Activated T-cell treated with anti-CD3 and anti-CD28 coated beads for 48 hours (primary cell): Measurements from ENCODE around the gene SLF2.
A peak's percentile ranks its signal among the peaks of the same experiment; 100 is the strongest.
"Not testable (repeated sequence)": the region's sequence is repeated elsewhere in the genome, so short reads cannot be mapped to it uniquely, and the experiment has no call there.

Source experiments
- DNase-seq: peaks from one replicate; pipeline ENCODE4 v3.0.0-alpha.2; 2020; ENCODE audit warnings: low read depth

SLF2 gene

DNA sequence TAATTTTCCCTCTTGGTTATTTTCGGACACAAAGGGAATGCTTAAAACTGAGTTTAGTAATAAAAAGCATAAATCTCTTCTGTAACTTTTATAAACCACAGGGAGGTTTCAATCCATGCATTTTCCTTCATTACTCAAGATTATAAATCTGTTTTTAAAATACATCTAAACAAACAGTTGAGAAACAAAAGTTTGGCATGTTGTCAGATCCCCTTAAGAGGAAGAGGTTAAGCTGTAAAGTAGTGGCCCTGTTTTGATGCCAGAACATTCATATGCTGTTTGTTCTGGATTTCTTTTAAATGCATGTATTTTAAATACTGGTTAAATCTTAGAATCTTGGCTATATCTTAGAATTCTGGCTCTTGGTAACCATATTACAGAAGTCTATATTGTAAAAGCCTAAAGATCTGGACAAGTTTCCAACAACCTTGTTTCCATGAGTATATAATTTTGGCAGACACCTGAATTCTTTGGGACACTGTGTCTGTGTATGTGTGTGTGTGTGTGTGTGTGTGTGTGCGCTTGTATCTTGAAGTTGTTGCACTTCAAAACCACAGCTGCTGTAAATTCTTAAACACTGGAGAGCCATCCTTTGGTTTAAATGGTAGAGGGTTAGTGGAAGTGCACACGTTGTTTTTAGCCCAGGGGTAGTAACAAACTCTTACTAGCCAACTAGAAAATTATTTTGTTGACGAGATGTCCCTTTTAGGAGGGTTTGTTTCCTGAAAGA is 49.8 kb downstream of the SLF2 start:
- no peak for DNase-seq

DNA sequence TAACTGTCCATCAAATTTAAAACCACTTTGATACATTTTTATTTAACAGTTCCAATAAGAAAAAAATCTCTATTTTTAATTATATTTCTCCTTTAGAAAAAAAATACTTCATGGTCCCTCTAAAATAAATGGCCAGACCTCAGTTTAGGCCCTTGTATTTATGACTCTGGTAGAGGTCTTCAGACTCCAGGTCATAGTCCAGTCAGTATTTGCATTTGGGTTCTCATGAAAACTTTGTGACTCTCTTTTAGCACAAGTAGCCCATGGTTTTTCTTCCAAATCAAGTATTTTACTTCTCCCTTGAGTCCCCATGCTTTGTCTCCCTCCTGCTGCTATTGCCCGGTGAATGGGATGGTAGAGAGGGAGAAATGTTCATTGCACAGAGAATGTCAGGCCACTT is 51.1 kb downstream of the SLF2 start:
- DNase-seq, result no peak

DNA sequence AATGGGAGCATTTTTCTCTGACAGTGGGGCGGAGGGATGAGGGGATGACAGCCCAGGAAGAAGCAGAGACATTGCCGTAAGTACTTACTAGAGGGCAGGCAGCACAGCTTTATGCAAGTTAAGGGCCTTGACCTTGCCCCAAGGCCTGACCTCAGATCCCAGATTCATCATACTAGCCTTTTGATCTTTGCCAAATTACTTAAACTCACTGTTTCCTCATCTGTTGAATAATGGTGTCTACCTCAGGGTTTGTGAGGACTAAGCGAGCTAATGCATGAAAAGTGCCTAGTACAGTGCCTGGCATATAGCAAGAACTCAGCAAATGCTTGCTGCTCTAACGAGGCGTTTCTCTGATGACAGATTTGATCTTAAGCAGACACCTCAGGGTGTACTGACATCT is 53.1 kb downstream of the SLF2 start:
- no peak for DNase-seq

DNA sequence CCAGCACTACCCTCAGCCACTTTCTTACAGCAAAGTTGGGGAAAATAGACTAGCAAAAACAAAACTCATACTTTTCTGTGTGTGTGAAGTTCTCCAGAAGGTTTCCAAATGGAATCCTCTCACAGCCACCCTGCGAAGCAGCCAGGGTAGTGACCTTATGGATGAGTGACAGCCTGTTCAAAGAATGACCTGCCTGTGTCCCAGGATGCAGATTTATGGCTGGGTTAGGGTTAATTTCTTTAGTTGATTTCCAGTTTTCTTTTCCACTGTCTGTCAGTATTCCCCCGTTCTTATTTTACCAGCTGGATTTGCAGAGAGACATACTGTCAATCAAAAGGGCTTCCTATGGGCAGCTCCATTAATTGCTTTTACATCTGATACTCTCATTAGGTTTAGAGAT is 54.1 kb downstream of the SLF2 start:
- DNase-seq, result no peak

DNA sequence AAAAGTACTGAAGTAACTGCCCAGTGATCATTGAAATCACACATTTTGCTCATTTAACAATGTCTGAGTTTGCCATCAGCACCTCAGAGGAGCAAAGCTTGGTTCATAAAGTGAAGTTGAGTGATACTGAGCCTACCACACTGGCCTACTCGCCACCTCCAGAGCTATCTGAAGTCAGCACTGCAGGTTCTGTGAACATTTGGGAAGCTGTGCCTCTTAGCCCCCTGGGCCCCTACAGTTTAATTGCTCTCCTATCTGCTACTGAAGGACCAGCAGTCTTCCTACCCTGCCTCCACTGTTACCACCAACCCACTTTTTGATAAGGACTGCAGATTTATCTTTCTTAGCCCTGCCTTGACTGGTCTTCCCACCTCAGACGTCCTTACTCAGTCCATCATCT is 54.6 kb downstream of the SLF2 start:
- DNase-seq, result no peak

DNA sequence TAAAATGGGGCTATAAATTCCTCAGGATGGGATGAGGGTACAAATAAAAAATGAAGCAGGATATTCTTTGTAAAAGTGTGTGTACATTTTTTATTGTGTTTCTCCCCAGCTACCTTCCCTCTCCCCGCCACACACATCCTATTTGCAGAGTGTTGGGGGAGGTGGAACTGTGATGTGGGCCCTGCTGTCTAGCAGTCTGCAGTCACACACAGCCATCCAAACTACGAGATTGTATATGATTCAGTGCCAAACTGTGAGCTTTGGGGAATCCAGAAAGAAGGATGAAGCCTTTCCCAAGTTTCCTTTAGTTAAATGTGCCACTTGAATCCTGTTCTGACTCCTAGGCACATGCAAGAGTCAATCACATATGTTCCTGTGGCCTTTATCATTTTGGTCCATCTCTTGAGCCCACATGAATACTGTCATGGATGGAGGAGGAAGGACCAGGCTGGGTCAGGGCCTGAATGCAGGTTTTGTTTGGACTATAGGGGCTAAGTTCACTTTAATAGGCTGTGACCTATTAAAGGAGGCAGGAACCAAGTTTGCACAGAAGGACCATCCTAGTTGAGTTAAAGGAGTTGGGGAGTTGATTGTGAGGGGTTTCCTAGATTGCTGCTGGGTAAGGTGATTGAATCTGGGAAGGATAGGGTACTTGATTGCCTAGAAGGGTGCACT is 55.4 kb downstream of the SLF2 start:
- DNase-seq, result no peak

DNA sequence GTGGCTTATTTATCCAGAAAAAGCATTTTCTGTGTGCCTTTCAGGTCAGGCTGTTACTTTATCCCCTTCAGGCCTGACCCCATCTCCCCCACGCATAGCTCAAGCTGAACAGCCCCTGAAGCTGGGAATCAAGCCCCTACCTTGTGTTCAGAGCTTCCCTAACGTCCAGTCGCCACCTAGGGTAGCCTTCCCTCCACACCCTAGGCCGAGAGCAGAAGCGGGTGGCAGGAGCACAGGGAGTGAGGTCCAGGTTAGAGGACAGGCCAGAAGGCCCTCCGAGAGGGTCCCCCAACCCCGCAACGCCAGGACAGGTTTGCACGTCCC is 56.1 kb downstream of the SLF2 start:
- no peak for DNase-seq

DNA sequence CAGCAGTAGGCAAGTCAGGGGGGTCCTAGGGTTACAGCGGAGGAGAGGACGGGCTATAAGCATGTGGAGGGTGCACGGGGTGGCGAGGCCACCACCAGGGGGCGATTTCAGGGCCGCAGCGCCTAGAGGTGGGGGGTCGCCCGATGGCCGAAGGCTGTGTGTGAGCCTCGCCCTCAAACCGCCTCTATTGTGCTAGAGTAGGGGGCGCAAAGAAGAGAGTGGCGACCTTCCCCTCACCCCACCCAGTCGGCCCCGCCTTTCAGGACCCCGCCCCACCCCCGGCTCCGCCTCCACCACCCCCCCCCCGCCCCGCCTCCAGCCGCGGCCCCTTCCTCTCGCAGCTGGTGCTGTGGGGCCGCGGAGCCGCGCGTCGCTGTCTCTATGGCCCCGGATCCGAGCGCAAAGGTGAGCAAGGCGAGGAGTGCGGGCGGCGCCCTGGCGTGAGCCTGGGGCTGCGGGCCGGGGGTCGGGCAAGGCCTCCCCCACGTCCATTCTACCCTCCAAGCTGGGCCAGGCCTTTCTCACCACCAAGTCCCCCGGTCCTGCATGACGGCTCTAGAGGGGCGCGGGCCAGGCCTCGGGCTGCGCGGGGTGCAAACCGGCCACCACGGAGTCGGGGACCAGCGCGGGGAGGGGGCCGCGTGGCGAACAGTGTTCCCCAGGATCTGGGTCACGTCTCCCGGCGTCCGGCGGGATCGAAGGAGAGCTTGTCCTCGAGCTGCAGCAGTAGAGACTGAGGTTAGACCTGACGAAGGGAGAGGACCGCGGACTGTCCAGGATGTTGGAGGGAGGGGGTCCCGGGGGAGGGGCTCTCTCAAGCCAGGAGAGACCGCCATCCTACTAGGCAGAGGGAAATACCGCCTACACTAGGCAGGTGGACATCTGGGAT is 56.7 kb downstream of the SLF2 start, which contains the start of gene SEMA4G:
Gene SEMA4G (plus strand): TSS at position 318 of the 889 bp plus-strand sequence. CDS start 3,409 bp downstream, outside the sequence.
- DNase-seq, result peak; percentile 37

DNA sequence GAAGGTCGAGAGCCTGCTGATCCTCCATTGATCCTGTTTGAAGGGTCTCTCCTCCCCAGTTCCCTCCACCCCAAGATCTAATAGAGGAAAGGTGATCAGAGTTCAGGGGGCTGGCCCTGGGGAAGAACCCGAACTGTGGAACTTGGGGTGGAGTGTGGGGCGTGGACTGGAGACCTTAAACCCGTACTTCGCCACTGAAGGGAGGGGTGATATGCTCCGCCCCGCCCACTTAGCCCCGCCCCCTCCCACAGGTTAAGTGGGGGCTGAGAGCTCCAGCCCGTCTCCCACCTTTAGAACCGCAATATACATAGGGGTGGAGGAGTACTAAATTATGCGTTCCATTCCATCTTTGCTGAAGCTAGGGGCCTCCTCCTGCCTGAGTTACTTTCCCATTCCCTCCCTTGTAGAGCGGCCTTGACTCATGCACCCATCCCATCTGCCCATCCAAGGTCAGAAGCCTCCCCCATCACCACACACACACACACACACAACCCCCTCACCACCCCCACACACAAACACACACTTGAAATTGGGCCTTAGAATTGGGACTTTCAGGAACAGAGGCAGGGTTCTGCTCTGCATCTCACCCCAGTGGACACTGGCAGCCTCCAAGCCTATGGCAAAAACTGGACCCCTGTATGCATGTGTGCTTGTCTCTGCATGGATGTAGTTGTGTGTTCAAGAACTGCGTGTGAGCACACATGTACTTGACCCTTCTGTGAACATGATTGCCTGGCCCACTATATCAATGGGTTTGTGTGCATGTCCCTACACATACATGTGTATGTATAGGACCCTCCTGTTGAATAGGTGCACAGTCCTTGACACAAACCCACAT is 57.5 kb downstream of the SLF2 start:
- DNase-seq, result no peak

DNA sequence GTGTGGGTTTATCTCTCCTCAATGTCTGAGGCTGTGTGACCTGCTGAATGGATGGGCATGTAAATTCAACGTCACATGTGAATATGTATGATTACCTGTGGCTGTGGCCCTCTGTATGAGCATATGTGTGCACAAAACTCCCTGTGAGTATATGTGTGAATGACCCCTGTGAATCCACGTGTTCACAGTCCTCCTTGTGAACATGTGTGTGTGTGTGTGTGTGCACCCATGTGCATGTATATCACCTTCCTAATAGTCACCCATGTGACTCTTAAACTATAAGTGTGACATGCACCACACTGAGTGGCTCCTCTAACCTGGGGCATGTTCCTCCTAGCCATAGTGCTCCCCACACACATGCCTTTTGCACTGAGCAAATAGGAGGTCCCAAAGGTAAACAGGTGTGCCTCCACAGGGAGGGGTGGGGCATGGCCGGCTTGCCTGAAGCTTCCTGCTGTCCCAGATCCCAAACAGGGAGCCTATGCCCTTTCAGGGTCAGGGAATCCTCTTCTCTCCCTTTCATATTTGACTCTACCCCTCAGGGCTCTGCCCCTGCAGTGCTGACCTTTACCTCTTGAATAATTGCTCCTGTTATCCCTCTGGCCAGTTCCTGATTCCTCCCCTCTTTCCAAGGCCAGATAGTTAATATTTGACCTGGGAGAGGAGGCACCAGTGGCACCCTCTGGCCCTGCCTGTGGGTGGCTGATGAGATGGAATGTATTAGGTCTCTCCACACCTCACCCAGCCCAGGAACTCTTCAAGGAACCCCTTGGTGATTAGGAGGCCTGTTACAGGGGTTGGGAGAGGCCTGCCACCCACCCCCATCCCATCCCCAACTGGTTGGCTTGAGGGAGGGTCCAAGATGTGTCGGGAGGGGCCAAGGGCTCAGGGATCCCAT is 58.4 kb downstream of the SLF2 start:
- no peak for DNase-seq

DNA sequence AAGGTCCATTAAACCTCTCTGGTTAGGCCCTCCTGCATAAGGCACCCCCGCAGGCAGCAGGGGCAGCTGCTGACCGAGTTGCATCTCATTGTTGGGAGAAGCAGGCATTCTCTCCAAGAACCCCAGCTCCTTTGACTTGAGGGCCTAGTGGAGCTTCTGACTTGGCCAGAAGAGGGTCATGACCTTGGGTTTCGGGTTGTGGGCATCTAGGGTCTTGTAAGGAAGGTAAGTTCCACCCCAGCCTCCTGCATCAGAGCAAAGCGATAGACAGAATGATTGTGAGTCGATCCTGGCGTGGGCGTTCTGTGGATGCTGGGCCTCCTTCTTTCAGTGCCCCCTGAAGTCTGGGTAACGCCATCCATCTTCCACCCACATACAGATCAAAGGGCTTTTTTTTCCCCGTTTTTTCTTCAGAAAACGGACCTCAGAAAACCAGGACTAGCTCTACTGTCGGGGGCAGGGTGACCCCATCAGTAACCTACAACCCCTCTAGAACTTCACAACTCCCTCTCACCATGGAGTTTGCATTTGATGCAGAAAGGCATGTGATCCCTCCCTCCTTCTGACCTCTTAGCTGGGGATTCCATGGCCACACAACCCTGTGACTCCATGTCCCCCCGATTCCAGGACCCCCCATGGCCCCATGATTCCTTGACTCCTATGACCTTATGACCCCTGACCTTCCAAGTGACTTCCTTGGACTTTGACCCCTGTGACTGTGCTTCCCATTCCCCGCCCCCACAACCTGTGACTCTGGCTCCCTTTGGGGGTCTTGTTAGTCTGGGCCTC is 59.5 kb downstream of the SLF2 start:
- DNase-seq, result no peak

DNA sequence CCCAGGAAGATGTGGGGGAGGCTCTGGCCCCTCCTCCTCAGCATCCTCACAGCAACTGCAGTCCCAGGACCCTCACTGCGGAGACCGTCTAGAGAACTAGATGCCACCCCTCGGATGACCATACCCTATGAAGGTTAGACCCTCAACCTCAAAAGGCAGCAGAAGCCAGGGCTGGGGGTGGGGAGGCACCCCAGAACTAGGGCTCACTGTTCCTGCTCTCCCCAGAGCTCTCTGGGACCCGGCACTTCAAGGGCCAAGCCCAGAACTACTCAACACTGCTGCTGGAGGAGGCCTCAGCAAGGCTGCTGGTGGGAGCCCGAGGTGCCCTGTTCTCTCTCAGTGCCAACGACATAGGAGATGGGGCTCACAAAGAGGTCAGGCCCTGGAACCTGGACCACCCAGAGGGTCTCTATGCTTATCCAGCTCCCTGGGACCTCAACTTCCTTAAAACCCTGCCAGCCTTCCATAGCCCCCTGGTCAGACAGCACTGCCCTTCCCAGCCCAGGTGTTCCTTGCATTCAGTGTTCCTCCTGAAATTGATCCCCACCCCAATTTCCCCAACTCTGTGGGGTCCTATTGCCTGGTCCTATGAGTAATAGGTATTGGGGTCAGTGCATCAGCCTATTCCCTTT is 60.3 kb downstream of the SLF2 start:
- DNase-seq, result no peak

DNA sequence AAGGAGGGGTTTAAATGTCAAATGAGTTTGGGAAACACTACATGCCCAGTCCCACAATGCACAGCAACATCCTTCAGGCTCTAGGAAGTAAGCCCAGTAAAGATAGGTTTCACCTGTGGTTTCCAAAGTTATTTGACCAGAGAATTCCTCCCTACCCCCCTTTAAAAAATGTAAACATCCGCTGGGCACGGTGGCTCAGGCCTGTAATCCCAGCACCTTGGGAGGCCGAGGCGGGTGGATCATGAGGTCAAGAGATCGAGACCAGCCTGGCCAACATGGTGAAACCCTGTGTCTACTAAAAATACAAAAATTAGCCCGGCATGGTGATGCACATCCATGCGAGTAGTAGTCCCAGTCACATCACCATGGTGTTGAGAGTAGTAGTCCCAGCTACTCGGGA is 62.6 kb downstream of the SLF2 start:
- not testable (repeated sequence) for DNase-seq

DNA sequence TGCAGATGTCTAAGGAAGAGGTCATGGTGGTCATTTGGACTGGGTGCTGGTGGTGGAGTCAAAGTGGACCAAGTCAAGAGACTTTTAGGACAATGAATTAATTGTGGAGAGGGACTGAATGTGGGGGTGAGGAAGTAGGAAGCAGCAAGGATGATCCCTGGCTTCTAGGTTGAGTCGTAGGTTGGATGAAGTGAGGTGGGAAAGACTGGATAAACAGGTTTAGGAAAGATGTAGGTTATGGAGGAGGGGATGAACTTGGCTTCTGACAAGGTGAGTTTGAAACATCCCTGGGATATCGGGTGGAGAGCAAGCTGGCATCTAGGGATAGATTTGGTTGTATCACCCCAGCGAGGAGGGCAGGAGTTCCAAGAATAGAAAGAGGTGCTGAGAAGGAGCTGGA is 64.1 kb downstream of the SLF2 start:
- DNase-seq, result no peak

DNA sequence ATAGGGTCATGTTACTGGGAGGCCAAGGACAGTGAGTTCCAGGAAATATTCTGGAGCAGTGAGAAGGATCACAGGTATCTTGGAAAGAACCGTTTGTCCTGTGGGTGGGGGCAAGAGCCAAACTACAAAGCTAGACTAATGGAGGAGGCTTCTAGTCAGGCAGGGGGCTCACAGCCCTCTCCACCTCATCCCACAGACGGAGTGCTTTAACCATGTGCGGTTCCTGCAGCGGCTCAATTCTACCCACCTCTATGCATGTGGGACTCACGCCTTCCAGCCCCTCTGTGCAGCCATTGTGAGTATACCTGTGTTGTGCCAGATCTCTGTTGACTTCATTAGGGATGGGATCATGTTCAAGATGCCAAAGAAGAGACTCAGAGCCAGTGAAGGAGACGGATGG is 64.7 kb downstream of the SLF2 start:
- DNase-seq, result no peak

DNA sequence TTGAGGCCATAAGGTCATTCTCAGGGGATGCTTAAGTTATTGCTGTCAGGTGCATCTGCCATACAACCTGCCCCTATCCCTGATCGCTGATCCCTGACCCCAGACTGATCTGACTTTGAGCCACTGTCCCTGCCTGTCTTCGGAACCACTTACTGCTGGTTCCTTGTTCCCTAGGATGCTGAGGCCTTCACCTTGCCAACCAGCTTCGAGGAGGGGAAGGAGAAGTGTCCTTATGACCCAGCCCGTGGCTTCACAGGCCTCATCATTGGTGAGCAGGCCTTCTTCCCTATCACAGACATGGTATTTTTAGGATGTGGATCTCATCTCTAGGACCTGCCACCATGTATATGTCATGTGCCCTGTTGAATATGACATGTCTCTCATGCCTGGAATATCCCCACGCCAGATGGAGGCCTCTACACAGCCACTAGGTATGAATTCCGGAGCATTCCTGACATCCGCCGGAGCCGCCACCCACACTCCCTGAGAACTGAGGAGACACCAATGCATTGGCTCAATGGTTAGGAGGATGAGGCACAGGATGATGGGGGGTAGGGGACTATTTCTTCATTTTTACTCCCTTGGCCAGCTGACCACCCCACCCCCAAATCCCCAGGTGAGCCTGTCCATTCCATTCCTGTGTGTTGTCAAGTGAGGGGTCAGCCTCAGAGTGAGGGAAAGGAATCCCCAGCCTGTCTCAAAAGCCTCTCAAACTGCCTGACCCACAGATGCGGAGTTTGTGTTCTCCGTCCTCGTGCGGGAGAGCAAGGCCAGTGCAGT is 65.5 kb downstream of the SLF2 start:
- DNase-seq, result no peak

DNA sequence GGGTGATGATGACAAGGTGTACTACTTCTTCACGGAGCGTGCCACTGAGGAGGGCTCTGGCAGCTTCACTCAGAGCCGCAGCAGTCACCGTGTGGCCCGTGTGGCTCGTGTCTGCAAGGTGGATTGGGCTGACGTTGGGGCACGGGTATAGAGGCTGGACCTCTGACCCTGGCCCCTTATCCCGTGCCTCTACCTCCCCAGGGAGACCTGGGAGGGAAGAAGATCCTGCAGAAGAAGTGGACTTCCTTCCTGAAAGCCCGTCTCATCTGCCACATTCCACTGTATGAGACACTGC is 66.1 kb downstream of the SLF2 start:
- no peak for DNase-seq

DNA sequence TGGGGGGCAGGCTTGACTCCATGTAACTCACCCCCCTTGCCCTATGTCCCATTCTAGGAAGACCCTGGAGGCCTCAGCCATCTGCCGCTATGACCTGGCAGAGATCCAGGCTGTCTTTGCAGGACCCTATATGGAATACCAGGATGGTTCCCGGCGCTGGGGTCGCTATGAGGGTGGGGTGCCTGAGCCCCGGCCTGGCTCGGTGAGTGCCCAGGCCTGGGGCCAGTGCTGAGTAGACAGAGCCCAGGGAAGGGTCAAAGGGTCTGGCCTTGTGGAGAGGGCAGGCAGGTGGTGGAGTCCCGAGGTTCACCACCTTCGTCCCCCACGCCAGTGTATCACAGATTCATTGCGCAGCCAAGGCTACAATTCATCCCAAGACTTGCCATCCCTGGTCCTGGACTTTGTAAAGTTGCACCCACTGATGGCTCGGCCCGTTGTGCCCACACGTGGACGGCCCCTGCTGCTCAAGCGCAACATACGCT is 67.1 kb downstream of the SLF2 start:
- no peak for DNase-seq

DNA sequence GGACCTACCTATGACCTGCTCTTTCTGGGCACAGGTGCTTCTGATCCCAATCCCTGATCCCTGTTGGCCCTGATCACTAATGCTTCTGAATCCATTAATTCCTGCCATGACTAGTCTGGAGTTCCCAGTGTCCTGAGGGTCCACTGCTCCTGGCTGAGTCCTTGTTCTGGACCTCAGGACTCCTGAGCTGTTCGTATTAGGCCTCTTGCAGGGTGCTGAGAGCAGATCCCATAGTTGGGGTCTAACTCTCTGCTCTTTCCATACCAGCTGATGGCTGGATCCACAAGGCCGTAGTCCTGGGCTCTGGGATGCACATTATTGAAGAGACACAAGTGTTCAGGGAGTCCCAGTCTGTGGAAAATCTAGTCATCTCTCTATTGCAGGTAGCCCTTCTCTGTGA is 67.5 kb downstream of the SLF2 start:
- no peak for DNase-seq
